Measurements from ENCODE around the gene PLA2G4E. TPM values are rescaled to one million over a fixed set of nuclear protein-coding genes. Genes with fewer than 3 reads are reported as not detected.

The PLA2G4E gene
- total RNA-seq, 1 experiment from 2014 or later = not detected

GRCh38 chr15:41949401-41950126 lies 71.3 kb downstream of the PLA2G4E start:
- BruUV-seq (replicated peaks) = no TSS peak
- ATAC-seq = no peak

More at GRCh38 chr15:41949401-41950126, 71.3 kb downstream of the PLA2G4E start:
- Histone ChIP-seq H3K9ac (ENCODE audit: low read length) (no peak overlapping the region), H3K4me1 (ENCODE audit: control insufficient read depth in 1 of 2, insufficient read depth in 2 of 2, low read length in 2 of 2) (peaks cover 4 to 36% of the 10 kb centered on the region in 2 experiments), H3K27ac (ENCODE audit: low read depth, low read length) (no peak overlapping the region), H3K36me3 (ENCODE audit: control insufficient read depth in 1 of 2, insufficient read depth in 2 of 2, low read length in 2 of 2) (peaks cover 4 to 29% of the 10 kb centered on the region in 2 experiments; a peak in 3 of 4 replicates), H3K9me3 (ENCODE audit: control insufficient read depth in 1 of 2, insufficient read depth in 1 of 2, low read depth in 1 of 2, low read length in 2 of 2) (no peaks in the 10 kb centered on the region), H3K79me2 (ENCODE audit: insufficient read depth, low read length) (peaks cover 48% of the 10 kb centered on the region), H3K4me2 (ENCODE audit: low read length) (no peak overlapping the region), H3K4me3 (replicated peaks in 1 of 2; ENCODE audit: low read depth in 1 of 2, low read length in 2 of 2) (no peak overlapping the region), H3K27me3 (ENCODE audit: insufficient read depth, low read length) (no peaks in the 10 kb centered on the region), H2AFZ (ENCODE audit: low read depth, low read length, poor library complexity, severe bottlenecking) (no peak overlapping the region), H3K9me2 (ENCODE audit: insufficient read depth) (no peaks in the 10 kb centered on the region), H4K20me1 (ENCODE audit: insufficient read depth) (no peaks in the 10 kb centered on the region)
- POLR2A ChIA-PET = no interaction called here
- RAD21 ChIA-PET (ENCODE audit: low non-redundant PET in 1 of 2, low total read pairs in 2 of 2, uncharacterized antibody in 2 of 2, unreplicated experiment in 2 of 2) = no interaction called here
- TF ChIP-seq, protein P1, sequence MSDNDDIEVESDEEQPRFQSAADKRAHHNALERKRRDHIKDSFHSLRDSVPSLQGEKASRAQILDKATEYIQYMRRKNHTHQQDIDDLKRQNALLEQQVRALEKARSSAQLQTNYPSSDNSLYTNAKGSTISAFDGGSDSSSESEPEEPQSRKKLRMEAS (IDR thresholded peaks at IDR 0.05) = no peak
- TF ChIP-seq CTCF (IDR thresholded peaks at IDR 0.05 in 2 of 3, conservative IDR thresholded peaks at IDR 0.05 in 1 of 3; ENCODE audit: borderline replicate concordance in 1 of 3, insufficient read depth in 1 of 3, low read depth in 2 of 3, low read length in 2 of 3) (no peak), YY1 (IDR thresholded peaks at IDR 0.05; ENCODE audit: extremely low read depth, insufficient replicate concordance, low read depth, low read length) (no peak), FOSL1 (IDR thresholded peaks at IDR 0.05; ENCODE audit: low read depth) (no peak), CEBPB (IDR thresholded peaks at IDR 0.05; ENCODE audit: low read depth) (no peak), POLR2AphosphoS5 (IDR thresholded peaks at IDR 0.05; ENCODE audit: low read depth, low read length) (no peak), TCF7L2 (IDR thresholded peaks at IDR 0.05; ENCODE audit: borderline replicate concordance, extremely low read depth, insufficient read depth, insufficient read length) (no peak), REST (IDR thresholded peaks at IDR 0.05; ENCODE audit: low read depth) (no peak), SP1 (IDR thresholded peaks at IDR 0.05; ENCODE audit: low read depth) (no peak)
- TF ChIP-seq, protein P2, sequence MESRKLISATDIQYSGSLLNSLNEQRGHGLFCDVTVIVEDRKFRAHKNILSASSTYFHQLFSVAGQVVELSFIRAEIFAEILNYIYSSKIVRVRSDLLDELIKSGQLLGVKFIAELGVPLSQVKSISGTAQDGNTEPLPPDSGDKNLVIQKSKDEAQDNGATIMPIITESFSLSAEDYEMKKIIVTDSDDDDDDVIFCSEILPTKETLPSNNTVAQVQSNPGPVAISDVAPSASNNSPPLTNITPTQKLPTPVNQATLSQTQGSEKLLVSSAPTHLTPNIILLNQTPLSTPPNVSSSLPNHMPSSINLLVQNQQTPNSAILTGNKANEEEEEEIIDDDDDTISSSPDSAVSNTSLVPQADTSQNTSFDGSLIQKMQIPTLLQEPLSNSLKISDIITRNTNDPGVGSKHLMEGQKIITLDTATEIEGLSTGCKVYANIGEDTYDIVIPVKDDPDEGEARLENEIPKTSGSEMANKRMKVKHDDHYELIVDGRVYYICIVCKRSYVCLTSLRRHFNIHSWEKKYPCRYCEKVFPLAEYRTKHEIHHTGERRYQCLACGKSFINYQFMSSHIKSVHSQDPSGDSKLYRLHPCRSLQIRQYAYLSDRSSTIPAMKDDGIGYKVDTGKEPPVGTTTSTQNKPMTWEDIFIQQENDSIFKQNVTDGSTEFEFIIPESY (IDR thresholded peaks at IDR 0.05; ENCODE audit: extremely low read depth, insufficient replicate concordance, low read length) = no peak
- TF ChIP-seq, protein P3, sequence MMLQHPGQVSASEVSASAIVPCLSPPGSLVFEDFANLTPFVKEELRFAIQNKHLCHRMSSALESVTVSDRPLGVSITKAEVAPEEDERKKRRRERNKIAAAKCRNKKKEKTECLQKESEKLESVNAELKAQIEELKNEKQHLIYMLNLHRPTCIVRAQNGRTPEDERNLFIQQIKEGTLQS (IDR thresholded peaks at IDR 0.05) = no peak
- no peak for DNase-seq (ENCODE audit: low read depth, low spot score)
- CTCF ChIA-PET = no interaction called here
- intact Hi-C loops (cut with micrococcal nuclease) = no loop called here

Measured in HCT116 (cell line).